OCI-LY1 (cell line): ENCODE results near the gene GK2.

Source experiments
- H2AFZ ChIP-seq: fragments of 200-600 bp; sonication (generic), shearing (Covaris generic); 2 replicates; pipeline ENCODE4 v1.6.0; 2014; ENCODE audit warnings: antibody characterized with exemption, mild to moderate bottlenecking, low read length
- H3F3A ChIP-seq: fragments of 200-600 bp; sonication (generic), shearing (Covaris generic); 2 replicates; pipeline ENCODE4 v1.6.0; 2014; ENCODE audit warnings: mild to moderate bottlenecking, antibody characterized with exemption, low read length, moderate library complexity; ENCODE audit not compliant: insufficient read depth
- H3K27ac ChIP-seq: fragments of 200-600 bp; sonication (generic); 2 replicates; pipeline ENCODE4 v1.5.1; 2014; ENCODE audit warnings: low read length, mixed run types, mild to moderate bottlenecking, low read depth; ENCODE audit not compliant: poor library complexity, severe bottlenecking
- H3K27me3 ChIP-seq: fragments of 200-600 bp; sonication (generic); 2 replicates; pipeline ENCODE4 v1.6.0; 2014; ENCODE audit warnings: antibody characterized with exemption, mild to moderate bottlenecking, low read length, moderate library complexity; ENCODE audit not compliant: insufficient read depth
- H3K36me3 ChIP-seq: fragments of 200-600 bp; sonication (generic); 2 replicates; pipeline ENCODE4 v1.6.1; 2014; ENCODE audit warnings: mild to moderate bottlenecking, antibody characterized with exemption, low read length, moderate library complexity, mixed read lengths; ENCODE audit not compliant: insufficient read depth
- H3K4me1 ChIP-seq: fragments of 200-600 bp; sonication (generic); 2 replicates; pipeline ENCODE4 v1.5.1; 2014; ENCODE audit warnings: mild to moderate bottlenecking, low read length, moderate library complexity; ENCODE audit not compliant: insufficient read depth, severe bottlenecking
- H3K4me2 ChIP-seq: fragments of 200-600 bp; sonication (generic), shearing (Covaris generic); 2 replicates; pipeline ENCODE4 v1.6.1; 2014; ENCODE audit warnings: low read length
- H3K4me3 ChIP-seq: fragments of 200-600 bp; sonication (generic); 2 replicates; pipeline ENCODE4 v1.5.1; 2014; ENCODE audit warnings: low read length, low read depth, mild to moderate bottlenecking, mixed read lengths; ENCODE audit not compliant: poor library complexity, severe bottlenecking
- H3K79me2 ChIP-seq: fragments of 200-600 bp; shearing (Covaris generic); 2 replicates; pipeline ENCODE4 v1.6.1; 2016; ENCODE audit warnings: mixed run types, low read length, mixed read lengths; ENCODE audit not compliant: insufficient read depth
- H3K9ac ChIP-seq: fragments of 200-600 bp; sonication (generic), shearing (Covaris generic); 2 replicates; pipeline ENCODE4 v1.6.1; 2014; ENCODE audit warnings: mild to moderate bottlenecking, low read length, mixed read lengths
- H3K9me2 ChIP-seq: fragments of 200-600 bp; sonication (generic), shearing (Covaris generic); 2 replicates; pipeline ENCODE4 v1.6.1; 2014; ENCODE audit warnings: low read depth, mild to moderate bottlenecking, low read length, mixed read lengths
- H3K9me3 ChIP-seq: fragments of 200-600 bp; shearing (Covaris generic); 2 replicates; pipeline ENCODE4 v1.6.1; 2014; ENCODE audit warnings: low read length, mixed read lengths
- H4K20me1 ChIP-seq: fragments of 200-600 bp; sonication (generic), shearing (Covaris generic); 2 replicates; pipeline ENCODE4 v1.6.0; 2016; ENCODE audit warnings: mild to moderate bottlenecking, low read length; ENCODE audit not compliant: insufficient read depth
- CTCF ChIP-seq: fragments of 200-600 bp; sonication (generic), shearing (Covaris generic); IDR thresholded peaks from 2 replicates; pipeline ENCODE4 v1.5.1; 2017; ENCODE audit warnings: mild to moderate bottlenecking, antibody characterized with exemption, low read length, moderate library complexity, mixed read lengths
- EZH2 ChIP-seq: fragments of 200-600 bp; sonication (generic), shearing (Covaris generic); IDR thresholded peaks from 2 replicates; pipeline ENCODE4 v1.8.0; 2017; ENCODE audit warnings: borderline replicate concordance, mixed run types, mild to moderate bottlenecking, antibody characterized with exemption, low read length, moderate library complexity, mixed read lengths

Gene GK2

DNA sequence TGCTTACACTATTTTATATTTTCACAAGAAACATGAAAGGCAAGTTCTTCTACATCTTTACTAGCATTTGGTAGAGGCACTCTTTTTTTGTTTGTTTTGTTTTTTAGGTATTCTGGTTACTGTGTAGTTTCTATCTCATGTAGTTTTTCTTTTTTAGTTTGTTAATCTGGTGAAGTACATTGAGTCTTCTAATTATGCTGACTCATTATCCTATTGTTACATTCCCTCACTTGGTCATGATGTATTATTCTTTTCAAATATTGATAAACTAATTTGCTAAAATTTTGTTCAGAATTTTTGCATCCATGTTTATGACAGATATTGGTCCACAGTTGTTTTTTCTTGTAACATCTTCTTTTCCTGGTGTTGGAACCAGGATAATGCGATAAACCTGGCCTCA is 4.7 kb downstream of the GK2 start:
- Histone ChIP-seq H3K4me1 (no peaks in the 10 kb centered on the region), H3K9ac (no peak overlapping the region), H2AFZ (no peak overlapping the region), H3K9me2 (no peaks in the 10 kb centered on the region), H3K36me3 (no peaks in the 10 kb centered on the region), H3K79me2 (no peaks in the 10 kb centered on the region), H3K4me2 (no peak overlapping the region), H3F3A (no peaks in the 10 kb centered on the region), H4K20me1 (no peaks in the 10 kb centered on the region), H3K9me3 (no peaks in the 10 kb centered on the region), H3K27me3 (no peaks in the 10 kb centered on the region), H3K27ac (no peak overlapping the region), H3K4me3 (no peak overlapping the region)
- TF ChIP-seq CTCF = no peak
- TF ChIP-seq EZH2 = no peak

- Histone ChIP-seq H2AFZ (no peak overlapping the region), H3K4me1 (no peaks in the 10 kb centered on the region), H3K27ac (no peak overlapping the region), H3K36me3 (no peaks in the 10 kb centered on the region), H3K4me3 (no peak overlapping the region), H3K9ac (no peak overlapping the region), H3K27me3 (no peaks in the 10 kb centered on the region), H3K9me3 (no peaks in the 10 kb centered on the region), H3K9me2 (no peaks in the 10 kb centered on the region), H4K20me1 (no peaks in the 10 kb centered on the region), H3K4me2 (no peak overlapping the region), H3K79me2 (no peaks in the 10 kb centered on the region), H3F3A (no peaks in the 10 kb centered on the region)
- TF ChIP-seq EZH2 (no peak), CTCF (no peak)
Observed at GRCh38 chr4:79402332-79402851, 5.6 kb downstream of the GK2 start.

- no peaks in the 10 kb centered on the region for H3K36me3 ChIP-seq
- TF ChIP-seq EZH2 (no peak), CTCF (no peak)
- H3K4me2 ChIP-seq = no peak overlapping the region
- H3K4me3 ChIP-seq = no peak overlapping the region
- no peaks in the 10 kb centered on the region for H3F3A ChIP-seq
- no peak overlapping the region for H3K27ac ChIP-seq
- no peaks in the 10 kb centered on the region for H3K4me1 ChIP-seq
- no peaks in the 10 kb centered on the region for H3K9me2 ChIP-seq
- no peaks in the 10 kb centered on the region for H3K27me3 ChIP-seq
- no peak overlapping the region for H3K9ac ChIP-seq
- H3K79me2 ChIP-seq = no peaks in the 10 kb centered on the region
- no peak overlapping the region for H2AFZ ChIP-seq
- no peaks in the 10 kb centered on the region for H3K9me3 ChIP-seq
- H4K20me1 ChIP-seq = no peaks in the 10 kb centered on the region
Observed at GRCh38 chr4:79399076-79399475, 9.0 kb downstream of the GK2 start.
